Measurements from ENCODE around the gene KSR2.

GRCh38 chr12:117587631-117588287 lies 381.0 kb downstream of the KSR2 start:
- TF ChIP-seq POLR2A (IDR thresholded peaks at IDR 0.05): no peak
- TF ChIP-seq CTCF (IDR thresholded peaks at IDR 0.05): peak in 3 of 4 experiments; percentile 55 to 90 (median 71)
- no peak for TF ChIP-seq EP300 (IDR thresholded peaks at IDR 0.05)
- TF ChIP-seq POLR2AphosphoS5 (IDR thresholded peaks at IDR 0.05): no peak
